Activated CD4-positive, alpha-beta T cell treated with anti-CD3 and anti-CD28 coated beads, Interleukin-2, amount 10 ng/mL, durations not matched to agents 7 days and 5 days (primary cell): ENCODE data around the gene F8. TPM values are rescaled to one million over a fixed set of nuclear protein-coding genes. Genes with fewer than 3 reads are reported as not detected.

Experiments used
- CTCF ChIA-PET: fragments of 350-600 bp; sonication (Branson Sonifier 250); formaldehyde crosslinking; loops from one replicate; lab custom pipeline; 2021; ENCODE audit warnings: antibody characterized with exemption; lab: Charles Lee
- POLR2A ChIA-PET: fragments of 350-600 bp; sonication (Branson Sonifier 250); formaldehyde crosslinking; loops from one replicate; lab custom pipeline; 2021; ENCODE audit warnings: antibody characterized with exemption; lab: Charles Lee
- DNase-seq: peaks from one replicate; pipeline ENCODE4 v3.0.0-alpha.2; 2020
- H3K27ac Mint-ChIP-seq: one replicate; pipeline ENCODE4 v1.8.0; 2021; ENCODE audit warnings: mild to moderate bottlenecking, moderate library complexity, mixed read lengths
- H3K27me3 Mint-ChIP-seq: one replicate; pipeline ENCODE4 v1.8.0; 2021; ENCODE audit warnings: mixed read lengths
- H3K36me3 Mint-ChIP-seq: one replicate; pipeline ENCODE4 v1.8.0; 2021; ENCODE audit warnings: low read depth, mixed read lengths
- H3K4me1 Mint-ChIP-seq: one replicate; pipeline ENCODE4 v1.8.0; 2021; ENCODE audit warnings: mixed read lengths
- H3K4me3 Mint-ChIP-seq: one replicate; pipeline ENCODE4 v1.8.0; 2021; ENCODE audit warnings: mild to moderate bottlenecking, moderate library complexity, mixed read lengths
- H3K9me3 Mint-ChIP-seq: one replicate; pipeline ENCODE4 v1.8.0; 2021; ENCODE audit warnings: mixed read lengths
- total RNA-seq, 2 experiments: library from RNA; stranded (reverse); gene quantifications; one replicate each; pipeline ENCODE4 v1.2.3, GENCODE V29; 2021

Gene F8
- total RNA-seq, 2 experiments from 2014 or later: 3.9 to 4.6 TPM

GRCh38 chrX:154812341-154813101 is 210.0 kb downstream of the F8 start:
- DNase-seq: no peak
- Mint-ChIP-seq H3K27me3 (peaks cover 14% of the 10 kb centered on the region), H3K4me1 (peaks cover 10% of the 10 kb centered on the region), H3K9me3 (no peaks in the 10 kb centered on the region), H3K4me3 (no peak overlapping the region), H3K27ac (no peak overlapping the region), H3K36me3 (no peaks in the 10 kb centered on the region)
- CTCF ChIA-PET: interaction anchor here (0.8 to 1.6 kb wide), 6 partner anchors 18 to 51 kb away, joined by 3 to 5 read pairs (median 4); partner anchors contain the start of genes DKC1 and SMIM9
- POLR2A ChIA-PET: no interaction called here

GRCh38 chrX:154809939-154810665 is 212.4 kb downstream of the F8 start:
- POLR2A ChIA-PET: no interaction called here
- peaks cover 18% of the 10 kb centered on the region for H3K4me1 Mint-ChIP-seq
- H3K27ac Mint-ChIP-seq: no peak overlapping the region
- CTCF ChIA-PET: interaction anchor here (0.6 kb wide), 1 partner anchor 48 kb away, joined by 3 read pairs; the partner anchor contains the start of gene DKC1
- peaks cover 15% of the 10 kb centered on the region for H3K27me3 Mint-ChIP-seq
- H3K4me3 Mint-ChIP-seq: no peak overlapping the region
- DNase-seq: no peak
- H3K36me3 Mint-ChIP-seq: no peaks in the 10 kb centered on the region
- H3K9me3 Mint-ChIP-seq: no peaks in the 10 kb centered on the region

- ChIA-PET POLR2A (no interaction called here), CTCF (no interaction called here)
- no peak overlapping the region for H3K4me3 Mint-ChIP-seq
- H3K27me3 Mint-ChIP-seq: peaks cover 5% of the 10 kb centered on the region
- H3K27ac Mint-ChIP-seq: no peak overlapping the region
- H3K4me1 Mint-ChIP-seq: peaks cover 40% of the 10 kb centered on the region
- no peaks in the 10 kb centered on the region for H3K36me3 Mint-ChIP-seq
- H3K9me3 Mint-ChIP-seq: no peaks in the 10 kb centered on the region
- no peak for DNase-seq
Measured at GRCh38 chrX:154806837-154807501, 215.6 kb downstream of the F8 start.

- Mint-ChIP-seq H3K4me3 (peak overlapping the region; percentile 75), H3K9me3 (no peaks in the 10 kb centered on the region), H3K27me3 (peaks cover 5% of the 10 kb centered on the region), H3K36me3 (no peaks in the 10 kb centered on the region), H3K27ac (peak overlapping the region; percentile 84), H3K4me1 (peaks cover 50% of the 10 kb centered on the region)
- ChIA-PET POLR2A (no interaction called here), CTCF (interaction anchor here (0.7 to 1.9 kb wide), 5 partner anchors 12 to 57 kb away, joined by 3 to 5 read pairs (median 3); no protein-coding TSS in a partner anchor)
- no peak for DNase-seq
Measured at GRCh38 chrX:154805696-154806091, 216.8 kb downstream of the F8 start.

- DNase-seq: peak; percentile 71
- H3K27me3 Mint-ChIP-seq: peaks cover 5% of the 10 kb centered on the region
- no peaks in the 10 kb centered on the region for H3K36me3 Mint-ChIP-seq
- ChIA-PET POLR2A (no interaction called here), CTCF (interaction anchor here (0.7 to 1.9 kb wide), 6 partner anchors 12 to 56 kb away, joined by 3 to 5 read pairs (median 4); no protein-coding TSS in a partner anchor)
- peak within 1 kb of the TSS; percentile 75 for H3K4me3 Mint-ChIP-seq
- H3K4me1 Mint-ChIP-seq: peaks cover 56% of the 10 kb centered on the region
- no peaks in the 10 kb centered on the region for H3K9me3 Mint-ChIP-seq
- peak within 1 kb of the TSS; percentile 84 for H3K27ac Mint-ChIP-seq
Measured at GRCh38 chrX:154804957-154805695, 217.4 kb downstream of the F8 start, which contains the start of gene MPP1. Gene MPP1, minus strand, starts transcription at chrX:154805485. Its CDS starts 112 bp downstream, at chrX:154805373.

GRCh38 chrX:154804261-154804956 is 218.1 kb downstream of the F8 start:
- peaks cover 56% of the 10 kb centered on the region for H3K4me1 Mint-ChIP-seq
- peaks cover 5% of the 10 kb centered on the region for H3K27me3 Mint-ChIP-seq
- H3K4me3 Mint-ChIP-seq: peak overlapping the region; percentile 75
- H3K36me3 Mint-ChIP-seq: no peaks in the 10 kb centered on the region
- peak overlapping the region; percentile 60 for H3K27ac Mint-ChIP-seq
- POLR2A ChIA-PET: no interaction called here
- no peaks in the 10 kb centered on the region for H3K9me3 Mint-ChIP-seq
- no peak for DNase-seq
- CTCF ChIA-PET: interaction anchor here (1.1 to 1.9 kb wide), 2 partner anchors 17 to 26 kb away, joined by 4 to 5 read pairs; no protein-coding TSS in a partner anchor

- H3K4me3 Mint-ChIP-seq: peak overlapping the region; percentile 44
- POLR2A ChIA-PET: no interaction called here
- CTCF ChIA-PET: no interaction called here
- no peaks in the 10 kb centered on the region for H3K9me3 Mint-ChIP-seq
- H3K36me3 Mint-ChIP-seq: peaks cover 3% of the 10 kb centered on the region
- peak overlapping the region; percentile 80 for H3K27ac Mint-ChIP-seq
- H3K27me3 Mint-ChIP-seq: peaks cover 5% of the 10 kb centered on the region
- H3K4me1 Mint-ChIP-seq: peaks cover 65% of the 10 kb centered on the region
- no peak for DNase-seq
Measured at GRCh38 chrX:154802947-154803346, 219.6 kb downstream of the F8 start.

- CTCF ChIA-PET: interaction anchor here (0.9 to 1.6 kb wide), 3 partner anchors 9 to 34 kb away, joined by 3 to 4 read pairs (median 3); no protein-coding TSS in a partner anchor
- Mint-ChIP-seq H3K27me3 (no peaks in the 10 kb centered on the region), H3K4me1 (peaks cover 75% of the 10 kb centered on the region), H3K9me3 (no peaks in the 10 kb centered on the region), H3K36me3 (peaks cover 3% of the 10 kb centered on the region), H3K4me3 (peak overlapping the region; percentile 54), H3K27ac (peak overlapping the region; percentile 43)
- POLR2A ChIA-PET: no interaction called here
- DNase-seq: no peak
Measured at GRCh38 chrX:154800478-154801210, 221.9 kb downstream of the F8 start.

- ChIA-PET POLR2A (no interaction called here), CTCF (interaction anchor here (0.9 to 1.6 kb wide), 4 partner anchors 8 to 41 kb away, joined by 3 to 4 read pairs (median 3); no protein-coding TSS in a partner anchor)
- Mint-ChIP-seq H3K4me1 (peaks cover 74% of the 10 kb centered on the region), H3K27me3 (no peaks in the 10 kb centered on the region), H3K9me3 (no peaks in the 10 kb centered on the region), H3K27ac (peak overlapping the region; percentile 76), H3K4me3 (peak overlapping the region; percentile 32), H3K36me3 (peaks cover 3% of the 10 kb centered on the region)
- DNase-seq: no peak
Measured at GRCh38 chrX:154799556-154800348, 222.8 kb downstream of the F8 start.

GRCh38 chrX:154797006-154797405 is 225.5 kb downstream of the F8 start:
- DNase-seq: no peak
- no peaks in the 10 kb centered on the region for H3K27me3 Mint-ChIP-seq
- peaks cover 56% of the 10 kb centered on the region for H3K4me1 Mint-ChIP-seq
- peaks cover 3% of the 10 kb centered on the region for H3K36me3 Mint-ChIP-seq
- ChIA-PET POLR2A (no interaction called here), CTCF (no interaction called here)
- H3K4me3 Mint-ChIP-seq: no peak overlapping the region
- no peak overlapping the region for H3K27ac Mint-ChIP-seq
- no peaks in the 10 kb centered on the region for H3K9me3 Mint-ChIP-seq
